T-cell (primary cell): ENCODE measurements around the gene CD79B. TPM values are rescaled to one million over a fixed set of nuclear protein-coding genes. Genes with fewer than 3 reads are reported as not detected.
A peak's percentile ranks its signal among the peaks of the same experiment; 100 is the strongest.

ENCODE experiments used
- ATAC-seq, 4 experiments: fragments of 200-7000 bp in 3 of 4; fragments of 150-1000 bp in 1 of 4; cut with Tn5 transposase; replicated peaks in 1 of 4; 1 replicate in 3 of 4; 2 replicates in 1 of 4; pipeline ENCODE4 v1.10.0; 2021; ENCODE audit warnings: moderate library complexity in 3 of 4, mild to moderate bottlenecking in 2 of 4, moderate number of reproducible peaks in 1 of 4
- CTCF ChIA-PET, 2 donors: fragments of 300-600 bp; sonication (Branson Sonifier 250); formaldehyde crosslinking; loops; one replicate each; lab custom pipeline; 2022; ENCODE audit warnings: antibody characterized with exemption in 2 of 2; lab: Charles Lee
- POLR2A ChIA-PET, 2 donors: fragments of 300-600 bp; sonication (Branson Sonifier 250); formaldehyde crosslinking; loops; one replicate each; lab custom pipeline; 2022; ENCODE audit warnings: antibody characterized with exemption in 2 of 2; lab: Charles Lee
- DNase-seq, 35 experiments: peaks; one replicate each; pipeline versions ENCODE4 v3.0.0 to v3.0.0-alpha.2; 2013 to 2023
- H3K27ac ChIP-seq: one replicate; pipeline ENCODE4 v1.5.1; 2013; ENCODE audit warnings: low read length
- H3K27me3 ChIP-seq, 2 experiments: replicated peaks in 1 of 2; 1 replicate in 1 of 2; 2 replicates in 1 of 2; pipeline versions ENCODE4 v1.6.1 to v1.7.0; 2013; ENCODE audit warnings: low read length in 1 of 2, mixed read lengths in 1 of 2; ENCODE audit not compliant: control insufficient read depth in 2 of 2, insufficient read depth in 2 of 2; ENCODE audit errors: extremely low read depth in 1 of 2
- H3K36me3 ChIP-seq, 2 donors: 1 replicate in 1 of 2; 2 replicates in 1 of 2; pipeline versions ENCODE4 v1.6.1 to v1.7.0; 2013; ENCODE audit warnings: low read length in 1 of 2; ENCODE audit not compliant: control insufficient read depth in 2 of 2, insufficient read depth in 1 of 2; ENCODE audit errors: extremely low read depth in 1 of 2
- H3K4me1 ChIP-seq, 2 experiments: 1 replicate in 1 of 2; 2 replicates in 1 of 2; pipeline versions ENCODE4 v1.6.1 to v1.7.0; 2013; ENCODE audit warnings: low read length in 2 of 2, mixed read lengths in 1 of 2; ENCODE audit not compliant: insufficient read depth in 2 of 2, control insufficient read depth in 1 of 2; ENCODE audit errors: extremely low read depth in 1 of 2
- H3K4me3 ChIP-seq, 2 donors: 1 replicate in 1 of 2; 2 replicates in 1 of 2; pipeline versions ENCODE4 v1.5.1 to v1.7.0; 2013; ENCODE audit warnings: mild to moderate bottlenecking in 2 of 2, low read length in 1 of 2, moderate library complexity in 1 of 2; ENCODE audit not compliant: control insufficient read depth in 1 of 2; ENCODE audit errors: extremely low read depth in 1 of 2
- H3K9me3 ChIP-seq: 2 replicates; pipeline ENCODE4 v1.7.0; 2013
- H3K27ac Mint-ChIP-seq, 2 donors: one replicate each; pipeline ENCODE4 v1.8.0; 2020 to 2021; ENCODE audit warnings: mild to moderate bottlenecking in 2 of 2, mixed read lengths in 2 of 2
- H3K27me3 Mint-ChIP-seq, 2 donors: one replicate each; pipeline ENCODE4 v1.8.0; 2021 to 2022; ENCODE audit warnings: mixed read lengths in 2 of 2
- H3K36me3 Mint-ChIP-seq: one replicate; pipeline ENCODE4 v1.8.0; 2021; ENCODE audit warnings: mixed read lengths
- H3K4me1 Mint-ChIP-seq, 3 donors: one replicate each; pipeline ENCODE4 v1.8.0; 2020 to 2022; ENCODE audit warnings: mixed read lengths in 3 of 3, mild to moderate bottlenecking in 1 of 3
- H3K4me3 Mint-ChIP-seq, 3 donors: one replicate each; pipeline ENCODE4 v1.8.0; 2020 to 2022; ENCODE audit warnings: mild to moderate bottlenecking in 3 of 3, mixed read lengths in 3 of 3, moderate library complexity in 3 of 3
- H3K9me3 Mint-ChIP-seq, 3 donors: one replicate each; pipeline ENCODE4 v1.8.0; 2020 to 2022; ENCODE audit warnings: mixed read lengths in 3 of 3
- WGBS: methylation state at CpG from one replicate; pipeline ENCODE4 v1.1.5; 2013; ENCODE audit warnings: missing lambda C conversion rate; ENCODE audit not compliant: insufficient coverage; 5-methylcytosine and 5-hydroxymethylcytosine counted together
- total RNA-seq, 35 experiments: library from RNA in 6 of 35; stranded (reverse) in 6 of 35; fragments of 120-200 nt in 1 of 35; gene quantifications; one replicate each; pipeline versions ENCODE4 v1.2.1 to v1.2.4 and lab custom pipeline; 2013 to 2026

CD79B gene
- total RNA-seq, 5 donors from 2014 or later (not counting 1 experiment from before 2014, with no cell fraction given) = 13.4 to 53.1 (median 27.7) TPM

DNA sequence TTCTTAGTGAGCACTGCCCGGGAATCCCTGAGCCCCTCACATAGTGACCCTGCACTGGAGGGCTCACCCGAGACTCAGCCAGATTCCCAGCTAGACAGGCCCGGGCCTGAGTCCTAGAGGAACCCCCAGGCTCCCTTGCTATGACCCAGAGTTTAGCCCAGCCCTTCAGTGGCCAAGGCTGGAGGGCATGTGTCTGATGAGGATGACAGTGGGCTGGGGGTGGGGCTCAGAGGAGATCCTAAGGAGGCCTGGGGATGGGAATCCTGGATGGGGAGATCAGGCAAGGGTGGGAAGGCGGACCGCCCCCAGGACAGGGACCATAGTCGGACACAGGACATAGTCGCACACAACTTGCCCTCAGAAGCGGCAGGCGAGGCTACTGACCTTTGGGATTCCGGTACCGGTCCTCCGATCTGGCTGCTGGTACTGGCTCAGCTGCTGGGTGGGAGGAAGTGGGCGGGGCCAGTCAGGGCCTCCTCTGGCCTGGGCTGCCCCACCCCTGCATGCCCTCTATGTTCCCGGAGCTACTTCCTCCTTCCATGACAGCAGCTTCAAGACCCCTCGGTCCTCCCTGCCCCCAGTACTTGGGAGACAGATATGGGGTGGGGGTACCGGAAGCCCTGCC, 1.1 kb downstream of the CD79B start:
- peak; percentile 77 to 82 (median 80) for ATAC-seq
- Histone ChIP-seq H3K4me1 (peaks cover 7 to 29% of the 10 kb centered on the region in 2 experiments), H3K27me3 (no peaks in the 10 kb centered on the region), H3K4me3 (peak overlapping the region; percentile 67 to 76), H3K36me3 (peaks cover 4 to 14% of the 10 kb centered on the region in 2 donors), H3K9me3 (no peaks in the 10 kb centered on the region), H3K27ac (peak overlapping the region; percentile 70)
- Mint-ChIP-seq H3K4me1 (peaks cover 22 to 34% (median 28%) of the 10 kb centered on the region in 3 donors), H3K9me3 (no peaks in the 10 kb centered on the region), H3K4me3 (peak overlapping the region; percentile 82 to 90 (median 83)), H3K27ac (peak overlapping the region; percentile 95 to 97), H3K36me3 (peaks cover 6% of the 10 kb centered on the region), H3K27me3 (no peaks in the 10 kb centered on the region)
- DNase-seq = peak in 34 of 35 experiments; percentile 25 to 77 (median 52)
- CTCF ChIA-PET = interaction anchor here in 1 of 2 donors (1.1 to 3.0 kb wide), 3 partner anchors 15 to 95 kb away, joined by 3 to 8 read pairs (median 5); no protein-coding TSS in a partner anchor
- WGBS = 37% methylated on average over 11 of the region's 16 CpGs
- POLR2A ChIA-PET = no interaction called here

GRCh38 chr17:63929860-63930766, 2.0 kb downstream of the CD79B start:
- peak overlapping the region; percentile 95 to 97 for H3K27ac Mint-ChIP-seq
- ChIA-PET CTCF (interaction anchor here in 1 of 2 donors (0.5 to 1.3 kb wide), 2 partner anchors 8 to 10 kb away, joined by 3 read pairs; no protein-coding TSS in a partner anchor), POLR2A (interaction anchor here in 1 of 2 donors (0.6 kb wide), 1 partner anchor 81 kb away, joined by 4 read pairs; no protein-coding TSS in a partner anchor)
- peak overlapping the region in 1 of 2 donors; percentile 67 for H3K4me3 ChIP-seq
- H3K9me3 ChIP-seq = no peaks in the 10 kb centered on the region
- H3K36me3 ChIP-seq = peaks cover 4 to 14% of the 10 kb centered on the region in 2 donors
- WGBS = 97% methylated on average over 22 of the region's 24 CpGs
- H3K27me3 ChIP-seq = no peaks in the 10 kb centered on the region
- H3K4me3 Mint-ChIP-seq = peak overlapping the region in 2 of 3 donors; percentile 82 to 90
- peaks cover 6% of the 10 kb centered on the region for H3K36me3 Mint-ChIP-seq
- peaks cover 22 to 33% (median 28%) of the 10 kb centered on the region in 3 donors for H3K4me1 Mint-ChIP-seq
- DNase-seq (no peak), ATAC-seq (no peak)
- H3K27ac ChIP-seq = peak overlapping the region; percentile 70
- H3K27me3 Mint-ChIP-seq = no peaks in the 10 kb centered on the region
- H3K9me3 Mint-ChIP-seq = no peaks in the 10 kb centered on the region
- H3K4me1 ChIP-seq = peaks cover 7 to 29% of the 10 kb centered on the region in 2 experiments

GRCh38 chr17:63928966-63929695, 3.0 kb downstream of the CD79B start:
- Histone ChIP-seq H3K4me3 (no peak overlapping the region), H3K4me1 (peaks cover 7 to 29% of the 10 kb centered on the region in 2 experiments)
- DNase-seq = no peak

GRCh38 chr17:63928172-63928666, 3.9 kb downstream of the CD79B start:
- 94% methylated on average over 8 of the region's 10 CpGs for WGBS
- ChIA-PET POLR2A (no interaction called here), CTCF (interaction anchor here in 1 of 2 donors (0.7 to 1.0 kb wide), 2 partner anchors 8 to 256 kb away, joined by 4 to 8 read pairs; no protein-coding TSS in a partner anchor)
- DNase-seq = no peak
- no peaks in the 10 kb centered on the region for H3K27me3 ChIP-seq
- peaks cover 4 to 14% of the 10 kb centered on the region in 2 donors for H3K36me3 ChIP-seq
- H3K4me3 ChIP-seq = no peak overlapping the region
- peaks cover 7 to 29% of the 10 kb centered on the region in 2 experiments for H3K4me1 ChIP-seq
- no peak for ATAC-seq
- H3K4me3 Mint-ChIP-seq = no peak overlapping the region
- H3K4me1 Mint-ChIP-seq = peaks cover 22 to 28% (median 28%) of the 10 kb centered on the region in 3 donors
- no peaks in the 10 kb centered on the region for H3K9me3 Mint-ChIP-seq
- peaks cover 6% of the 10 kb centered on the region for H3K36me3 Mint-ChIP-seq
- no peak overlapping the region for H3K27ac ChIP-seq
- no peaks in the 10 kb centered on the region for H3K27me3 Mint-ChIP-seq
- H3K9me3 ChIP-seq = no peaks in the 10 kb centered on the region
- no peak overlapping the region for H3K27ac Mint-ChIP-seq

More at GRCh38 chr17:63928966-63929695, 3.0 kb downstream of the CD79B start:
- POLR2A ChIA-PET = no interaction called here
- no peak overlapping the region for H3K27ac ChIP-seq
- peaks cover 4 to 14% of the 10 kb centered on the region in 2 donors for H3K36me3 ChIP-seq
- no peaks in the 10 kb centered on the region for H3K9me3 ChIP-seq
- H3K9me3 Mint-ChIP-seq = no peaks in the 10 kb centered on the region
- 87% methylated on average over 8 of the region's 10 CpGs for WGBS
- peak overlapping the region in 1 of 2 donors; percentile 75 for H3K27ac Mint-ChIP-seq
- ATAC-seq = no peak
- CTCF ChIA-PET = interaction anchor here in 1 of 2 donors (0.5 to 1.3 kb wide), 3 partner anchors 8 to 9 kb away, joined by 3 to 8 read pairs (median 3); no protein-coding TSS in a partner anchor
- peaks cover 6% of the 10 kb centered on the region for H3K36me3 Mint-ChIP-seq
- H3K4me1 Mint-ChIP-seq = peaks cover 22 to 31% (median 28%) of the 10 kb centered on the region in 3 donors
- no peaks in the 10 kb centered on the region for H3K27me3 Mint-ChIP-seq
- H3K4me3 Mint-ChIP-seq = peak overlapping the region in 2 of 3 donors; percentile 34 to 42
- H3K27me3 ChIP-seq = no peaks in the 10 kb centered on the region

- Mint-ChIP-seq H3K27me3 (no peaks in the 10 kb centered on the region), H3K27ac (no peak overlapping the region), H3K4me1 (peaks cover 20 to 23% (median 22%) of the 10 kb centered on the region in 3 donors), H3K4me3 (no peak overlapping the region), H3K36me3 (peaks cover 6% of the 10 kb centered on the region), H3K9me3 (no peaks in the 10 kb centered on the region)
- peaks cover 4 to 14% of the 10 kb centered on the region in 2 donors for H3K36me3 ChIP-seq
- H3K4me1 ChIP-seq = peaks cover 7 to 24% of the 10 kb centered on the region in 2 experiments
- no peak overlapping the region for H3K27ac ChIP-seq
- POLR2A ChIA-PET = no interaction called here
- WGBS = 77% methylated on average over 4 of the region's 8 CpGs
- DNase-seq = no peak
- ATAC-seq = no peak
- CTCF ChIA-PET = interaction anchor here in 1 of 2 donors (0.7 kb wide), 1 partner anchor 257 kb away, joined by 4 read pairs; no protein-coding TSS in a partner anchor
- no peak overlapping the region for H3K4me3 ChIP-seq
- H3K9me3 ChIP-seq = no peaks in the 10 kb centered on the region
- H3K27me3 ChIP-seq = no peaks in the 10 kb centered on the region
These were observed 4.5 kb downstream of the CD79B start for GRCh38 chr17:63927464-63928171.
